Activated T-cell treated with anti-CD3 and anti-CD28 coated beads for 1 hour (primary cell): ENCODE data around the gene ADCY5.

ENCODE experiments used
- DNase-seq: peaks from one replicate; pipeline ENCODE4 v3.0.0-alpha.2; 2020; ENCODE audit warnings: low read depth

Gene ADCY5

DNA sequence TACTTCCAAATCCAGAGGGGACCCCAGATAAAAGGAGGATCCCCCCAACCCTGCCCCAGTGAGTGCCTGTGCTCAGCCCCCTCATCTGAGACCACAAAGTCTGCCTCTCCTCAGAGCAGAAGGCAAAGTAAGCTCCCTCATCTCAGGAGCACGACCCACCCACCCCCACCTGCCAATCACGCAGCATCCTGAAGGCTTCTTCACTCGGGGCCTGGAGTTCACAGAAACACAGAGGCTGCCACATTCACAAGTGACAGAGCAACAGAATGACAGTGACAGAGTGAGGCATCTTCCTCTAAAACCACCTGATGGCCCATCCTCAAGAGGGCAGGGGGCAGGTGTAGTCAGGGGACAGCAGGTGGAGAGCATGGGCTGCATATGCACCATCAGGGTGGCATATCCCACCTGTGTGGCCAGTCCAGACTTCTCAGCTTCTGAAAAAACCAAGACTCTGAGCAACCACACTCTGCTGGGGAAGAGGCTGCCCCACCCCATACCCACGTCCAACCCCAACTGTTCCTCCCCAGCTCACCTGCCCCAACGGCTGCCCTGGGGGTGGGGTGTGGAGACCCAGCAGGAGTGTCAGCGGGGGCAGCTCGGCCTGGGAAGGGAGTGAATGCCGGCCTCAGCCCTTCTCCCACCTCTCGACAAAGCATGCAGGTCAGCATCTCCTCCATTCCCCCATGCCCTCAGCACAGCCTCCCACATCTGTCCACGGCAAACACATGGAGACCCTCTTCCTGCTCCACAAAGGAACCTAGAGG lies 19.3 kb downstream of the ADCY5 start:
- no peak for DNase-seq

DNA sequence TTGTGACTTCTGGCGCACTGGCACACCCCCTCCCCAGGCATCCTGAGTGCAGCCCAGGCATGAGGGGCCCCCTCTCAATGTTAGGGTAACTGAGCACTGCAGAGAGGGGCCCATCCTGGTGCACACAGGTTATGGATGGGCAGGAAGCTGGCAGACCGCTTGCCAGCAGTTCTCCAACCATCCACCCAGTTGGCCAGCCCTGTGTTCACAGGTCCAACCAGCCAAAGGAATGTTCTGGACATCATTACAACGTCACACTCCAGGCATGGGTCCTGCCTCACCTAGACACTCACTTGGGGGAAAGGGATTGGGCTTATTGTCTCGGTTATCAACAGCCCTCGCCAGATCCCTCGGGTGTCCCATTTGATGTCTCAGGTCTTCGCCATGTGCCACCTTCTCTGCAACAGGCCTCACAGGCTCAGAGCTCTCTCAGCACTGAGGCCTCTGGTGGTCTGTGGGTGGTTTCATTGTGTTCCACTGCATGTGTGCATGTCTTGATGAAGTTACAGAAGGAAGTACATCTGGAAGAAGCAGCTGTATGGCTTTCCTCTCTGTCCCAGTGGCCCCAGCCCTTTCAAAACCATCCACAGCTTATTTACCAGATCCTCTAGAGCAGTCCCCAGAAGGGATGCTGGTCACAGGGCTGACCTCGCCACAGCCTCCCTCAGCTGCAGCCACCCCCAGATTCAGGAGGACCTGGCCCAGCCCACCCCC lies 23.7 kb downstream of the ADCY5 start:
- DNase-seq, result no peak

GRCh38 chr3:123424321-123424998 lies 24.4 kb downstream of the ADCY5 start:
- no peak for DNase-seq

DNA sequence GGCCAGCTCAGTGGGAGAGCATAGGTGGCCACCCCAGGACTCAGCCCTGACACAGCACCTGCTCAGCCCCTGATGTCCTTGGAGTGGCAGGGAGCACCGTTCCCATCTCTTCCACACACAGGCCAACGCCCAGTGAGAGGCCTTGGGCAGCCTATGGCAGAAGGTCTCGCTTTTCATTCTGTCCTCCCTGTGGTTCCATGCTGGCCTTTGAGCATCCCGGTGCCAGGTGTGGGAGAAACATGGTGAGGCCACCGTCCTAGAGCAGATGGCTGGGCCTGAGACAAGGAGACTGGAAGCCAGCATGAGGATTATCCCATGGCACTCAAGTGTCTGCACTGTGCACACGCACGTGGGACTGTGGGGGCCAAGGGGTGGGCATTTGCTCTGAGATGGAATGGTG lies 25.1 kb downstream of the ADCY5 start:
- DNase-seq, result no peak

GRCh38 chr3:123423031-123423430 lies 25.9 kb downstream of the ADCY5 start:
- no peak for DNase-seq

GRCh38 chr3:123422457-123422856 lies 26.4 kb downstream of the ADCY5 start:
- DNase-seq, result no peak

DNA sequence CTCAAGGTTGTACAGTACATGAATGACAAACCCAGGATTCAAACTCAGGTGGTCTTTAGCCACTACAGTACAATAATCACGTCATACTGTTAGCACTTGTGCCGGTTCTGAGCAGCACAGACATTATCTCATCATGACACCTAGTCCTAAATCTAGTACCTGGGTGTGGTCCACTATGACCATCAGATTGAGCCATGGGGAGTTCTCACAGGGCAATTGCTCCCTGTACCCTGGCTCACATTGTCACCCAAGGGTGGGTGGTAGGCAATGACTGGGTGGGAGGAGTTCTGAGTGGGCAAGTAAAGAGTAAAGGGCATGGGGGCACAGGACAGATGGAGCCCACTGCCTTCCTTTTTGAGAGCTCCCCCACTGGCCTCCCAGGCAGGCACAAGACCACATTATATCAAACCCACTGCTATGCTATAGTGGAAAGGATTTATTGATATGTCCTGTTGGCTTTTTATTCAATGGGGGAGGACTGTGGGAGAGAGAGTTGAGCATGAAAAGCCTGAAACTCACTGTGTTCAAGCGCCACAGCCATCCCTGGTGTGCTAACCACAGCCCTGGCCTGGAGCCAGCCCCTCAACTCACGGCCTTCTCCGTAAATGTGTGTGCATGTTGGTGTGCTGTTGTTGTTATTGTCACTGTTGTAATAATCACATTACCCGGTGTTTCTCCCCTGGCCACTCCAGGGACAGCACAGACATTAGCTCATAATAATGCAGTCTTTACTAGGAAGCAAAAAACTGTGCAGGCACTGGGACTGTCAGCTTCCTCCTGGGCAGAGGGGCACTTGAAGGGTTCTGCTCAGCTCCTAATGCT lies 27.3 kb downstream of the ADCY5 start:
- no peak for DNase-seq

DNA sequence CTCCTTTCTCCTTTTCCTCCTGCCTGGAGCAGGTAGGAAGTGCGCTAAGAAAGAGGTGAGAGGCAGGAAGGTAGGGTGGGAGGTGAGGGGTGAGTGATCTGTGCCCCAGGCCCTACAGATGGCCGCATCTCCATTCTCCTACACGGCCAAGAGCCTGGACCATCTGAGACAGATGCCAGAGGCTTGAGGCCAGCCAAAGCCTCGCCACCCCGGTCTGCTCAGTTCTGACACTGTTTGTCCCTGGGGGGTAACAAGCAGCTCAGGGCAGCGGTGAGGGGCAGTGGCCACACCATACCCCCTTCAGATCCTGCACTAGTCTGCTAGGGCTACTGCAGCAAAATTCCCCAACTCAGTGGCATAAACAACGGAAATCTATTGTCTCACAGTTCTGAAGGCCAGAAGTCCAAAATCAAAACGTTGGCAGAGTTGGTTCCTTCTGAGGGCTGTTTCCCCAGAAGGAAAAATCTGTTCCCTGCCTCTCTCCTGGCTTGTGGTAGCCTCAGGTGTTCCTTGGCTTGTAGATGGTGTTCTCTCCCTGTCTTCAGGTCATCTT lies 28.4 kb downstream of the ADCY5 start:
- DNase-seq, result no peak

DNA sequence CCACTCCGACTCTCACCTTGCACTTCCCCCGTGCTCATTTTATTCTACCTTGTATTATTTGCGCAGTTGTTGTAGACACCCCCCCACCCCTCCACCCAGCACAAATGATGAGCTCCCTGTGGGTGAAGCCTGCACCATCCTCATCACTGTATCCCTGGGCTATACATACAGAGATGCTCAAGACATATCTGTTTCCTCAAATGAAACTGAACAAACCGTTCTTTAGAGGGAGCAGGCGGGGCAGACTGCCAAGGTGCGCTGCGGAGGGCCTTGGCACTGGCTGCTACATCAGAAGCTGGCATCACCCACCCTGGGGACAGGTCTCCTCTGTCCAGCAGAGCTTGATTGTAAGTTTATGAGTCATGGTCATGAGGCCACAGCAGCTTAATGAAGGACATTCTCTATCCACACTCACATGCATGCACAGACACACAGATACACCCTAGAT lies 29.0 kb downstream of the ADCY5 start:
- no peak for DNase-seq

DNA sequence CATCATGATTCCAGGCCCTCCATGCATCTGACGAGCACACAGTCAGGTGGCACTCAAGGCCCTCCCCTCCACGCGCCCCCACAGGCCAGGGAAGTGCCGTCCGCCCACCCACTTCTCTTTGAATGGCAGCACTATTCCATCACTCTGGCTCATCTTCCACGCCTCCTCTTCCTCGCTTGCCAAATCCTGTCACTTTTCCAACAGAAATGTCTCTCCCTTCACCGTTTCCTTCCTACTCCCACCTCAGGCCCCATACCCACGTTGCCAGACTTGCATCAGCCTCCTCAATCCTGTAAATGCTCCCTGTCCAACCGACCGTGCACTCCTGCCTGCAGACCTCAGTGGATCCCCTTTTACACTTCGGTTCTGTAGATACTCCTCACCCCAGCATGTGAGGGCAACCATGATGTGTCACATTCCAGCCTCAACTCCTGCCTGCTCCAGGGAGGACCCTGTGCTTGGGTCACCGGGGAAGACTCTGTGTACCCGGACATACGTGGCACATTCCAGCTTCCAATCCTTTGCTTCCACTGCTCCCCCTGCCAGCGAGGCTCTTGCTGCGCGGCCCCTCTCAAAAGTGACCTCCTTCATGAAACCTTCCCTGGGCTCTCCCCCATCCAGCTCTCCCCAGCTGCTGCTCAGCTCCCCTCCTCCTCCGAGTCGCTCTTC lies 29.6 kb downstream of the ADCY5 start:
- no peak for DNase-seq

DNA sequence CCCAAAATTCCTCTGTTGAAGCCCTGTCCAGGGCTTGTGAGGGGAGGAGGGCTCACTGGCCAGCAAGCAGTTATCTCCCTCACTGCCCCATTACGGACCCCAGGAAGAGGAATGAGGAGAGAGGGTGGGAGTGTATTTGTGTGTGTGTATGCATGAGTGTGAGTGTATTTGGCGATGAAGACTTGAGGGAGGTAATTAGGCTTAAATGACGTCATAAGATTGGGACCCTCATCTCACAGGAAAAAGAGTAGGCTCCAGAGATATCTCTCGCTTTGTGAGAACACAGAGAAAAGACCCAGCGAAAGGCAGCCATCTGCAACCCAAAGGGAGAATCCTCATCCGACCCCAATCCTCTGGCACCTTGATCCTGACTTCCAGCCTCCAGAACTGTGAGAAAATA lies 32.2 kb downstream of the ADCY5 start:
- DNase-seq, result no peak

GRCh38 chr3:123416173-123416572 lies 32.7 kb downstream of the ADCY5 start:
- DNase-seq, result no peak

DNA sequence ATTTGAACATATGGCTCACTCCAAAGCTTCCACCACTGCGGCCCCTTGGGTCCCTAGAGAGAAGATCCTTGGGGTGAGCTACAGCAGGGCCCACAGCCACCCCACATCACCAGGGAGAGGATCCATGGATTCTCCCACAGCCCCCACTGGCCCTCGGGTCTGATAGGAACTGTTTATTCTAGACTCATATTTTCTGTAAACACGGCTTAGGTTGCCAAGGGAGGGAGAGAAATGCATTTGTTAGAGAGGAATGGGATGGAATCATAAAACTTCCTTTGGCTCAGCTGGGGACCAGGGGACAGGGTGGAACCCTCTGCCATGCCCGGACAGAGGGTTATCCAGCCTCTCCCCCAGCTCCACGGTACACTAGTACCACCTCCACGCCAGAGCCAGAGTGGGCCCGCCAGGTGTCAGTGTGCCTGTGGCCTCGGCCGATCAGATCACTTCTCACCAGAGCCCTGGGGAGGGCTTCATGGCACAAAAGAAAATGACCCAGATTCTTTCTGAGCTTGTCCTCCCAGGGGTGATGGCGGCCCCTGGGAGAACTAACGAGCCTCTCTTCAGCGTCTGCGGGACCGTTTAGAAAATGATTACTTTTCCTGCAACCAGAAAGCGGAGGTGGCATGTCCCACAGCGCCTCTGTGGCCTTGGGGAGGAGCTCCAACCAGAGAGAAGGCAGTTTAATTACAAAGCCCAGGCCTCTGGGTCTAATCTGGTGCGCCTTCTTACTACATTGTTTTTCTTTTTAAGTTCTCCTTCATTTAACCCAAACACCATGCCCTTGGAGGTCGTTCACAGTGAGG lies 33.7 kb downstream of the ADCY5 start:
- no peak for DNase-seq

GRCh38 chr3:123412811-123413604 lies 35.9 kb downstream of the ADCY5 start:
- no peak for DNase-seq

GRCh38 chr3:123412076-123412475 lies 36.8 kb downstream of the ADCY5 start:
- DNase-seq, result no peak

DNA sequence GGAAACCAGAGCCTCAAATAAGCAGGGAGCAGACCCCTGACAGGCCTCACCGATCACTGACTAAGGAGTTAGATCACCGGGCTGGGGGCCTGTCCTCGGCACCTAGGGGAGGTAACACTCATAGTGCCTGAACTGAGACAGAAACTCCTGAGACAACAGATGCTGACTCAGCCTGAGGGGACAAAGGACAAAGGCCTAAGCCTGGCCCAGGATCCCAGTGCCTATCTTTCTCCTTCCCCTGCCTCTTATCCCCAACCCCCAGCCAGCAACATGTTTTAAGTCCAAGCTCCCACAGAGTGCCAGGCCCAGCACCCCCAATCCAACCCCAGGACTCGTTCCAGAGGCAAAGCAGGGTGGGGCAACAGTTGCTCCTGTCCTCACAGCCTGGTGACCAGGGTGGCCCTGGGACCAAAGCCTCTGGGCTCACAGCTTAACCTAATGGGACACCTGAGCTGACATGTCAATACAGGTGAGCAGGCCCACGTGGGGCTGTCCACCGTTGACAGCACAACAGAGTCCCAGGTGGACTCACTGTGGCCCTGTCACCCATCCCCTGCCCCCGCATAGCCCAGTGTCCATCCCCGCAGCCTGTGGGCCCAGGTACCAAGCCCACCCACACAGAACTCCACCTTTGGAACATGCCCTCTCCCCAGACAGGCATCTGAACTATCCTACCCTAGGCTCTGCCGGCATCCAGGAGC lies 37.4 kb downstream of the ADCY5 start:
- no peak for DNase-seq

GRCh38 chr3:123410149-123410515 lies 38.8 kb downstream of the ADCY5 start:
- DNase-seq, result no peak

GRCh38 chr3:123409443-123410148 lies 39.3 kb downstream of the ADCY5 start:
- no peak for DNase-seq
